ENCODE results near the gene LYRM4. TPM values are rescaled to one million over a fixed set of nuclear protein-coding genes. Genes with fewer than 3 reads are reported as not detected.

Gene LYRM4
- total and polyA plus RNA-seq, 9 of the 15 experiments (the other 6 are each of a cell fraction or from before 2014, with no cell fraction given): 24.2 to 69.4 (median 41.8) TPM

DNA sequence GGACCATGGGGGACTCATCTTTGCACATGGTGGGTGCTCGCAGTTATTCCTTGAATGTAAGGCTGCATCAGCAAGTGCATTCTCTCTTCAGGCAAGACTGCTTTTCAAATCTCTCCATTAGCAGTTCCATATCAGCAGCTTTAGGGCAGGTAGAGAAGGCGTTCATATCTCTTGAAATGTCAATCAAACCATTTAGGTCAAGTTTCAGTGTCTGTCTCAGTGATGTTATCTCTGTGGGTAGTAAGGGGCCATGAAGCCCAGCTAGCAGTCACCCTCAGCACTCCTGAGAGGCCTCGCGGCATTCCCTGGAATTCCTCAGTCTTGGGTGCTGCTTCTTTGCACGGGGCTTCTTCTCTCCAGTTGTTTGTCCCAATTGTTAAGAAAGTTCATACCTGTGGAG lies 24.8 kb upstream of the LYRM4 start (continued):
- TF ChIP-seq DIDO1 (tag; IDR thresholded peaks at IDR 0.05; ENCODE audit: low read depth): no peak

DNA sequence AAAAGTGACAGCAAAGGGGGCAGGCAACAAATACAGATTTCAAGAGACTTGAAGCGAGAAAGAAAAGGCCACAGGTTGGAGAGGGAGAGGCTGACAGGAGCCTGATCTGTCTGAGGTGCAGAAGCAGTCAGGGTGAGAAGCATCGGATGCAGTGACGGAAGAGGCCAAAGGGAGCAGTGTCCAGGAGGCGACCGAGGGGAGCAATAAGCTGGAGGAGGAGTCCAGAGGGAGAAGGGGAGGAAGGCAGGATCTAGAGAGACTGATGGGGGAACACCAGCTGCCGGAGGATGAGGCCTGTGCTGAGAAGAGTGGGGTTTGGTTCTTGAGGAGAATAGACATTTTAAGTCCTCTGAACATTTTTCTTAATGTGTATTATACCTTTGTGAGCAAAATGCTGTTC lies 24.3 kb upstream of the LYRM4 start:
- Histone ChIP-seq H3K79me2 (ENCODE audit: control insufficient read depth, insufficient read depth, low read length) (peaks cover 8% of the 10 kb centered on the region; the same call in 1 of the 3 replicates), H3K36me3 (ENCODE audit: control insufficient read depth, insufficient read depth, low read length) (no peaks in the 10 kb centered on the region; the same call in 2 of the 3 replicates), H3K27ac (ENCODE audit: extremely low read depth, low read depth, low read length) (no peak overlapping the region), H3K4me3 (no peak overlapping the region), H3K27me3 (ENCODE audit: control insufficient read depth in 2 of 2, insufficient read depth in 2 of 2, low read length in 2 of 2) (no peaks in the 10 kb centered on the region), H3K9me3 (replicated peaks; ENCODE audit: control insufficient read depth, insufficient read depth, low read depth, low read length) (no peaks in the 10 kb centered on the region), H2AFZ (ENCODE audit: low read depth, low read length) (no peak overlapping the region), H3K4me2 (ENCODE audit: insufficient read depth, low read length) (no peak overlapping the region), H3K9me1 (ENCODE audit: control insufficient read depth, insufficient read depth, low read length) (no peaks in the 10 kb centered on the region), H4K20me1 (replicated peaks; ENCODE audit: control insufficient read depth, insufficient read depth, low read length) (0 out of 2 replicates have a peak, but pooled peaks cover 3% of the 10 kb centered on the region), H3K4me1 (replicated peaks in 1 of 2; ENCODE audit: control insufficient read depth in 2 of 2, insufficient read depth in 2 of 2, low read length in 2 of 2) (peaks cover 15 to 21% of the 10 kb centered on the region in 2 experiments; a peak in 4 of 5 replicates), H3K9ac (ENCODE audit: insufficient read depth in 1 of 2, low read depth in 2 of 2, low read length in 2 of 2) (no peak overlapping the region)
- FAIRE-seq (no peak), ATAC-seq (no peak), DNase-seq (ENCODE audit: extremely low read depth in 1 of 4, low spot score in 3 of 4) (no peak)
- intact Hi-C loops (cut with micrococcal nuclease): no loop called here
- ChIA-PET POLR2A (interaction anchor here (0.7 to 1.0 kb wide), 4 partner anchors 9 to 1404 kb away, joined by 3 read pairs; no protein-coding TSS in a partner anchor), CTCF (ENCODE audit: low intra/inter-chr PET ratio) (no interaction called here)
- 78% methylated on average over 6 of the region's 6 CpGs for WGBS (ENCODE audit: insufficient coverage, low coverage, missing lambda C conversion rate)
- TF ChIP-seq HNRNPUL1 (IDR thresholded peaks at IDR 0.05; ENCODE audit: low read length) (no peak), ZNF263 (CRISPR knock-in tag; IDR thresholded peaks at IDR 0.05; ENCODE audit: borderline replicate concordance) (peak; percentile 56; the same call in 1 of the 2 replicates), CBX3 (IDR thresholded peaks at IDR 0.05; ENCODE audit: borderline replicate concordance in 1 of 2, low read length in 2 of 2) (no peak), MTF1 (CRISPR knock-in tag; IDR thresholded peaks at IDR 0.05; ENCODE audit: borderline replicate concordance) (no peak), MBD2 (IDR thresholded peaks at IDR 0.05; ENCODE audit: borderline replicate concordance, low read depth) (no peak), KLF10 (CRISPR knock-in tag; IDR thresholded peaks at IDR 0.05) (no peak)
- TF ChIP-seq, protein P1, sequence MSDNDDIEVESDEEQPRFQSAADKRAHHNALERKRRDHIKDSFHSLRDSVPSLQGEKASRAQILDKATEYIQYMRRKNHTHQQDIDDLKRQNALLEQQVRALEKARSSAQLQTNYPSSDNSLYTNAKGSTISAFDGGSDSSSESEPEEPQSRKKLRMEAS (CRISPR knock-in tag; IDR thresholded peaks at IDR 0.05): no peak
- in situ Hi-C loops (cut with MboI): no loop called here
- no TSS peak for BruUV-seq (replicated peaks)

Measured in K562 (cell line).